ENCODE measurements around the gene TMEM39B. TPM values are rescaled to one million over a fixed set of nuclear protein-coding genes. Genes with fewer than 3 reads are reported as not detected.
"Not testable (repeated sequence)": the region's sequence is repeated elsewhere in the genome, so short reads cannot be mapped to it uniquely, and the experiment has no call there.

Gene TMEM39B
- total RNA-seq, 1 experiment from 2014 or later = 9.4 TPM

GRCh38 chr1:32142446-32143301 lies 69.9 kb downstream of the TMEM39B start:
- ChIA-PET CTCF (interaction anchor here (0.5 to 0.7 kb wide), 4 partner anchors 33 to 104 kb away, joined by 3 to 21 read pairs (median 9); no protein-coding TSS in a partner anchor), POLR2A (ENCODE audit: unreplicated experiment) (no interaction called here)
- Histone ChIP-seq H3K27ac (ENCODE audit: low read length) (peak overlapping the region; percentile 34), H4K20me1 (ENCODE audit: low read length) (peaks cover 26% of the 10 kb centered on the region), H3K9me3 (ENCODE audit: low read length) (no peaks in the 10 kb centered on the region), H3K4me2 (ENCODE audit: low read length) (peak overlapping the region; percentile 21; the same call in 1 of the 2 replicates), H3K36me3 (ENCODE audit: low read depth, low read length) (0 out of 2 replicates have a peak, but pooled peaks cover 3% of the 10 kb centered on the region), H2AFZ (ENCODE audit: low read length) (no peak overlapping the region), H3K79me2 (ENCODE audit: low read length) (peaks cover 89% of the 10 kb centered on the region), H3K4me3 (ENCODE audit: low read length) (no peak overlapping the region), H3K27me3 (ENCODE audit: low read length) (no peaks in the 10 kb centered on the region), H3F3A (ENCODE audit: low read length, unreplicated experiment) (peaks cover 6% of the 10 kb centered on the region), H3K4me1 (ENCODE audit: insufficient read depth, low read length) (peaks cover 35% of the 10 kb centered on the region), H3K9ac (ENCODE audit: low read length) (no peak overlapping the region), H3K9me2 (replicated peaks; ENCODE audit: low read length) (no peaks in the 10 kb centered on the region)
- intact Hi-C loops (cut with micrococcal nuclease) = no loop called here
- TF ChIP-seq EZH2phosphoT487 (IDR thresholded peaks at IDR 0.05; ENCODE audit: borderline replicate concordance, low read length) (no peak), CTCF (conservative IDR thresholded peaks at IDR 0.05; ENCODE audit: low read depth, low read length) (no peak), EZH2 (IDR thresholded peaks at IDR 0.05; ENCODE audit: low read length, unreplicated experiment) (no peak)
- DNase-seq = peak; percentile 82
- BruUV-seq (replicated peaks) = no TSS peak
- peak; percentile 83 for ATAC-seq

- DNase-seq; H3F3A ChIP-seq (ENCODE audit: low read length, unreplicated experiment); ATAC-seq; POLR2A ChIA-PET (ENCODE audit: unreplicated experiment); H3K4me2 ChIP-seq (ENCODE audit: low read length); H3K36me3 ChIP-seq (ENCODE audit: low read depth, low read length); H2AFZ ChIP-seq (ENCODE audit: low read length); BruUV-seq (replicated peaks); H3K9ac ChIP-seq (ENCODE audit: low read length); H3K4me3 ChIP-seq (ENCODE audit: low read length); H3K9me3 ChIP-seq (ENCODE audit: low read length); H3K27me3 ChIP-seq (ENCODE audit: low read length); intact Hi-C loops (cut with micrococcal nuclease); H3K9me2 ChIP-seq (replicated peaks; ENCODE audit: low read length); H3K27ac ChIP-seq (ENCODE audit: low read length): not testable (repeated sequence)
- Histone ChIP-seq H4K20me1 (ENCODE audit: low read length) (peaks cover 26% of the 10 kb centered on the region), H3K79me2 (ENCODE audit: low read length) (peaks cover 90% of the 10 kb centered on the region), H3K4me1 (ENCODE audit: insufficient read depth, low read length) (peaks cover 29% of the 10 kb centered on the region)
- CTCF ChIA-PET = interaction anchor here (0.6 kb wide), 1 partner anchor 34 kb away, joined by 8 read pairs; no protein-coding TSS in a partner anchor
Measured at GRCh38 chr1:32143302-32143695, 70.6 kb downstream of the TMEM39B start.

- POLR2A ChIA-PET (ENCODE audit: unreplicated experiment) = no interaction called here
- H3K9ac ChIP-seq (ENCODE audit: low read length) = no peak overlapping the region
- CTCF ChIA-PET = no interaction called here
- peaks cover 26% of the 10 kb centered on the region for H4K20me1 ChIP-seq (ENCODE audit: low read length)
- DNase-seq = no peak
- BruUV-seq (replicated peaks) = no TSS peak
- H3K27me3 ChIP-seq (ENCODE audit: low read length) = no peaks in the 10 kb centered on the region
- H3K4me2 ChIP-seq (ENCODE audit: low read length) = no peak overlapping the region
- no peak overlapping the region for H3K4me3 ChIP-seq (ENCODE audit: low read length)
- no peak for ATAC-seq
- no peaks in the 10 kb centered on the region for H3K9me2 ChIP-seq (replicated peaks; ENCODE audit: low read length)
- peaks cover 6% of the 10 kb centered on the region for H3F3A ChIP-seq (ENCODE audit: low read length, unreplicated experiment)
- no peaks in the 10 kb centered on the region for H3K9me3 ChIP-seq (ENCODE audit: low read length)
- H3K27ac ChIP-seq (ENCODE audit: low read length) = no peak overlapping the region
- no peak overlapping the region for H2AFZ ChIP-seq (ENCODE audit: low read length)
- intact Hi-C loops (cut with micrococcal nuclease) = no loop called here
- TF ChIP-seq EZH2 (IDR thresholded peaks at IDR 0.05; ENCODE audit: low read length, unreplicated experiment) (no peak), EZH2phosphoT487 (IDR thresholded peaks at IDR 0.05; ENCODE audit: borderline replicate concordance, low read length) (no peak), CTCF (conservative IDR thresholded peaks at IDR 0.05; ENCODE audit: low read depth, low read length) (no peak)
- peaks cover 13% of the 10 kb centered on the region for H3K36me3 ChIP-seq (ENCODE audit: low read depth, low read length)
- H3K4me1 ChIP-seq (ENCODE audit: insufficient read depth, low read length) = peaks cover 21% of the 10 kb centered on the region
- H3K79me2 ChIP-seq (ENCODE audit: low read length) = peaks cover 97% of the 10 kb centered on the region
Measured at GRCh38 chr1:32144033-32144432, 71.3 kb downstream of the TMEM39B start.

- H2AFZ ChIP-seq (ENCODE audit: low read length); H3K9me2 ChIP-seq (replicated peaks; ENCODE audit: low read length); H3K27ac ChIP-seq (ENCODE audit: low read length); H3K9ac ChIP-seq (ENCODE audit: low read length); H3K4me1 ChIP-seq (ENCODE audit: insufficient read depth, low read length); H3K4me2 ChIP-seq (ENCODE audit: low read length); intact Hi-C loops (cut with micrococcal nuclease); ATAC-seq; DNase-seq; H3K4me3 ChIP-seq (ENCODE audit: low read length); BruUV-seq (replicated peaks); H3K27me3 ChIP-seq (ENCODE audit: low read length); CTCF ChIA-PET; H3K9me3 ChIP-seq (ENCODE audit: low read length); H3F3A ChIP-seq (ENCODE audit: low read length, unreplicated experiment): not testable (repeated sequence)
- POLR2A ChIA-PET (ENCODE audit: unreplicated experiment) = interaction anchor here (0.6 kb wide), 1 partner anchor 37 kb away, joined by 3 read pairs; no protein-coding TSS in a partner anchor
- Histone ChIP-seq H3K79me2 (ENCODE audit: low read length) (peaks cover 95% of the 10 kb centered on the region), H3K36me3 (ENCODE audit: low read depth, low read length) (peaks cover 15% of the 10 kb centered on the region), H4K20me1 (ENCODE audit: low read length) (peaks cover 16% of the 10 kb centered on the region; the same call in 1 of the 2 replicates)
Measured at GRCh38 chr1:32147799-32148198, 75.1 kb downstream of the TMEM39B start.
